ENCODE data around the gene LPP.

The LPP gene

GRCh38 chr3:188219147-188219546, 65.2 kb downstream of the LPP start:
- H4K20me1 ChIP-seq (ENCODE audit: insufficient read depth, low read length) = peaks cover 4% of the 10 kb centered on the region; the same call in 1 of the 2 replicates

DNA sequence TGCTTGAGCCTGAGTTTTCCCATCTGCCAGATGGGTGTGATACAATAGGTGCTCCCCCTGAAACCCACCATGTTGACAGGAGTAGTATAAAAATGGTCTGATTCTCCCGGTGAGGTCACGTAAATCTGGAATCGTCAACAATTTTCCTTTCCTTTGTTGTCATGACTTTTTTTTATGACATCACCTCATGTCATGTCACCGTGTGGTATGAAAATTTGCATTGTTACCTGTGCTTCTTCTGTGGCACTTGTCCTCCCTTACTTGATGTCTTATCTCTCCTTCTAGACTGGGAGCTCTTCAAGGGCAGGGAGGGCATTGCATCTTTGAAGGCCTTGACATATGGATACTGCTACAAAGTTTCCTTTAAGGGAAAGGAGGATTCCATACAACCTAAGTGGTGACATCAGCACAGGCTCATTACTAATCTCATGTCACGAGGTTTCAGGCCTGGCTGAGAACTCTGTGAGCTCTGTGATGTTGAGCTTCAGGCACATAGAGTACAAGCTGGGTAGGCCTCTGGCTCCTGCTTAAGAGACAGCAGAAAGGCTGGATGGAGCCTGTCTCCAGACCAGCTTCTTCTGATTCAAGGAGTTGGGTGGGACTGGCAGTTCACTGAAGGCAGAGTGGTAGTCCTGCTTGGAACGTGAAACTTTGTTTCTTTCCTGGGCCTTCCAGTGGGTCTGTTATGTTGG, 66.3 kb downstream of the LPP start:
- peaks cover 4% of the 10 kb centered on the region; the same call in 1 of the 2 replicates for H4K20me1 ChIP-seq (ENCODE audit: insufficient read depth, low read length)

More at GRCh38 chr3:188219147-188219546, 65.2 kb downstream of the LPP start:
- Histone ChIP-seq H3K27me3 (ENCODE audit: insufficient read depth, low read length, poor library complexity) (no peaks in the 10 kb centered on the region), H3K4me1 (ENCODE audit: insufficient read depth, low read length) (peaks cover 12% of the 10 kb centered on the region), H3K27ac (ENCODE audit: low read length) (no peak overlapping the region), H3K36me3 (ENCODE audit: insufficient read depth, low read length) (0 out of 2 replicates have a peak, but pooled peaks cover 7% of the 10 kb centered on the region), H3K9me3 (ENCODE audit: insufficient read depth, low read length, severe bottlenecking) (no peaks in the 10 kb centered on the region), H3K4me2 (ENCODE audit: insufficient read depth, low read length) (no peak overlapping the region), H3K9ac (ENCODE audit: low read depth, low read length) (no peak overlapping the region), H2AFZ (ENCODE audit: low read depth, low read length) (no peak overlapping the region), H3K4me3 (ENCODE audit: low read depth in 1 of 2, low read length in 2 of 2) (no peak overlapping the region), H3K79me2 (ENCODE audit: insufficient read depth, low read length) (peaks cover 34% of the 10 kb centered on the region)
- TF ChIP-seq CTCF (IDR thresholded peaks at IDR 0.05; ENCODE audit: borderline replicate concordance, extremely low read depth, low read length, poor library complexity, severe bottlenecking) = no peak
- TF ChIP-seq EZH2 (IDR thresholded peaks at IDR 0.05; ENCODE audit: borderline replicate concordance, low read depth, low read length, severe bottlenecking) = no peak
- no peak for ATAC-seq (ENCODE audit: insufficient read depth, low read depth)
- DNase-seq = no peak

DNA sequence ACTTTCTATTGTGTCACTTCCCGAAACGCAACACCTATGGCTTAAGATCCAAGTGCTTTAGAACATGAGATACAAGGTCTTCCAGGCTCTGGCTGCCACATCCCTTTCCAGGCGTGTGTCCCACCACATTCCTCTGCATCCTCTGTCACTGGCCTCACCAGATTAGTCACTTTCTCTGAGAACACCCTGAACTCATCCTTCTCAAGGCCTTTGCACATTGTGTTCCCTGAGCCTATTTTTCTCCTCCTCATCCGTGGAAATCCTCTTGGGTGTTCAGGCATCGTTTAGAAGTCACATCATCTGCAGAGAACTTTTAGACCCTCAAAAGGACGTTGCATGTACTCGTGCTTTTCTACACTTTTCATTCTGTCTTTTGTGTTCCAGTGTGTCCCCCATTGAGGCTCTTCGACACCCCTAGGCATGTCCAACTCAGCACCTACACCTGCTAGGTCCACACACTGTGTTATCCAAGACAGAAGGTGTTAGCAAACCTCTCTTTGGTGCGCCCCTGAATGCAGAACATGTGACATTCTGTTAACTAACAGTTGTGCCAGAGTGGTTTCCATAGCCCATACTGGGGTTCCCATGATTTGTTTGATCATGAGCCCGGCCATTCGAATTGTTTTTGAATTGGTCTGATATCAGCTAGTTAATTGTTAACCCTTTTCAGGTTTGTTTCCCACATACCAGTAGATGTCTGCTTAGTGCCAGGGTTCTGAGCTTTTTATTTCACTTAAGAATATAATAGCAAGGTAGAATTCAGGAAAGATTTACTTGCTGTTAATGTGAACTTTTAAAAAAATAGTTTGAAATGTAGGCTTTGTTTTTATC, 67.2 kb downstream of the LPP start:
- Histone ChIP-seq H3K79me2 (ENCODE audit: insufficient read depth, low read length) (peaks cover 32% of the 10 kb centered on the region), H3K36me3 (ENCODE audit: insufficient read depth, low read length) (peaks cover 7% of the 10 kb centered on the region; the same call in 1 of the 2 replicates)

More for the DNA sequence above, 66.3 kb downstream of the LPP start:
- no peak overlapping the region for H2AFZ ChIP-seq (ENCODE audit: low read depth, low read length)
- H3K4me1 ChIP-seq (ENCODE audit: insufficient read depth, low read length) = peaks cover 12% of the 10 kb centered on the region
- H3K4me3 ChIP-seq (ENCODE audit: low read depth in 1 of 2, low read length in 2 of 2) = no peak overlapping the region
- H3K9ac ChIP-seq (ENCODE audit: low read depth, low read length) = no peak overlapping the region
- no peak for DNase-seq
- H3K4me2 ChIP-seq (ENCODE audit: insufficient read depth, low read length) = no peak overlapping the region
- TF ChIP-seq EZH2 (IDR thresholded peaks at IDR 0.05; ENCODE audit: borderline replicate concordance, low read depth, low read length, severe bottlenecking) (no peak), CTCF (IDR thresholded peaks at IDR 0.05; ENCODE audit: borderline replicate concordance, extremely low read depth, low read length, poor library complexity, severe bottlenecking) (no peak)
- H3K79me2 ChIP-seq (ENCODE audit: insufficient read depth, low read length) = peaks cover 34% of the 10 kb centered on the region
- peaks cover 7% of the 10 kb centered on the region; the same call in 1 of the 2 replicates for H3K36me3 ChIP-seq (ENCODE audit: insufficient read depth, low read length)
- no peaks in the 10 kb centered on the region for H3K9me3 ChIP-seq (ENCODE audit: insufficient read depth, low read length, severe bottlenecking)
- H3K27me3 ChIP-seq (ENCODE audit: insufficient read depth, low read length, poor library complexity) = no peaks in the 10 kb centered on the region
- H3K27ac ChIP-seq (ENCODE audit: low read length) = no peak overlapping the region
- ATAC-seq (ENCODE audit: insufficient read depth, low read depth) = no peak

More for the DNA sequence above, 67.2 kb downstream of the LPP start:
- no peak overlapping the region for H3K4me3 ChIP-seq (ENCODE audit: low read depth in 1 of 2, low read length in 2 of 2)
- DNase-seq (no peak), ATAC-seq (ENCODE audit: insufficient read depth, low read depth) (no peak)
- H3K27ac ChIP-seq (ENCODE audit: low read length) = no peak overlapping the region
- H4K20me1 ChIP-seq (ENCODE audit: insufficient read depth, low read length) = peaks cover 4% of the 10 kb centered on the region; the same call in 1 of the 2 replicates
- no peaks in the 10 kb centered on the region for H3K27me3 ChIP-seq (ENCODE audit: insufficient read depth, low read length, poor library complexity)
- TF ChIP-seq CTCF (IDR thresholded peaks at IDR 0.05; ENCODE audit: borderline replicate concordance, extremely low read depth, low read length, poor library complexity, severe bottlenecking) (no peak), EZH2 (IDR thresholded peaks at IDR 0.05; ENCODE audit: borderline replicate concordance, low read depth, low read length, severe bottlenecking) (no peak)
- H3K9ac ChIP-seq (ENCODE audit: low read depth, low read length) = no peak overlapping the region
- no peak overlapping the region for H2AFZ ChIP-seq (ENCODE audit: low read depth, low read length)
- no peak overlapping the region for H3K4me2 ChIP-seq (ENCODE audit: insufficient read depth, low read length)
- H3K9me3 ChIP-seq (ENCODE audit: insufficient read depth, low read length, severe bottlenecking) = no peaks in the 10 kb centered on the region
- peaks cover 12% of the 10 kb centered on the region for H3K4me1 ChIP-seq (ENCODE audit: insufficient read depth, low read length)

Measured in DND-41 (cell line).